GM18517 (cell line): ENCODE data around the gene ARID1B.

ENCODE experiments used
- ATAC-seq: cut with Tn5 transposase; IDR thresholded peaks from one replicate; pipeline ENCODE4 v1.9.1; 2021; ENCODE audit warnings: mild to moderate bottlenecking, moderate library complexity; ENCODE audit not compliant: unreplicated experiment

The ARID1B gene

DNA sequence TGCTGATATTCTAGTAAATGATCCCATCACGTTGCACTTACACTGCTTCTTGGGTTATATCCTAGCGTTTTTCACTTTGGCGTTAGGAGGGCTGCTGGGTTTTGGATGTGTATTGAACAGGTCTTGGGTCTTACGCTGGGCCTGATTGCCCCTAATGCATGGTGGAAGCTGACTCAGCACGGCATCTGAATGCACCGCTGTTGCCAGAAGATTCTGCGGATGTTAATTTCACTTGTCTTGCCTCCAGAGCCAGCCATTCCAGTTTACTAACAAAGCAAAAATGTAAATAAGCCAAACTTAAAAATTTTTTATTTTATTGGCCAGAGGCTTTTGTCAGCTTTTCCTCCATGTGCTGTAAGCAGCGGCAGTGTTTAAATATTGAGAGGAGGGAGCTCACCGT, 312.7 kb downstream of the ARID1B start:
- ATAC-seq = no peak

DNA sequence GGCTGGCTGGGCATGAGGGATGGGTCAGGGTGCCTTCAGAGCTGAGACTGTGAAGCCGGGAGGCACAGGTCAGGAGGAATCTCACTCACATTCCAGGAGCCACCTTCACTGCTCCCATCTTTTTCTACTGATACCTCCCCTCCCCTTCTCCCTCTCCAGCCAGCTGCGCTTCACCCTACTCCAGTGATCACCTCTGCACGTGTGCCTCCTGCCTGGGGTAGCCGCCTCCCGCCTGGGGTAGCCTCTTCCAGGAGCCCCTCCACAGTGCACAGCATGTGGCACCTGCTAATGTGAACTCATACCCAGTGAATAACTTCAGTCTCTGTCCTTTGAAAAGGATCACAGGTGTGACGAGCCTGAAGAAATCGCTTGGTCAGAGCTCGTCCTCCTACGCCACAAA, 313.6 kb downstream of the ARID1B start:
- no peak for ATAC-seq

DNA sequence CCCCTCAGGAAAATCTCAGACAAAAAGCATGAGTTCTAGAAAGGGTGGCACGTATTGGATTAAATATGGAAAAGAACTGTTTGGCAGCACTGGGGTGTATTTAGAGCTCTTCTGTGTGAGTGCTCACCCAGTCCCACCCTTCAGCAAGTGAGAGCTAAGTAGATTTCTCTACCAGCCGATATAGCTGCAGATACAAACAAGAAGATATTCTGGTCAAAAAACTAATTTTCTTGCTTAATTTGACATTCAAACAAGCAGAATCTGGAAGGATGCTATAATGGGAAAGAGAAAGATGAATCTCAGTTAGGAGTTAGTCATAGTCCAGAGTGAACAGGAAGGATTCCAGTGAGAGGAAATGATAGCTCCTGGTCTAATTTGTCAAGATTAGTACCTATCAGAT, 314.1 kb downstream of the ARID1B start:
- no peak for ATAC-seq

DNA sequence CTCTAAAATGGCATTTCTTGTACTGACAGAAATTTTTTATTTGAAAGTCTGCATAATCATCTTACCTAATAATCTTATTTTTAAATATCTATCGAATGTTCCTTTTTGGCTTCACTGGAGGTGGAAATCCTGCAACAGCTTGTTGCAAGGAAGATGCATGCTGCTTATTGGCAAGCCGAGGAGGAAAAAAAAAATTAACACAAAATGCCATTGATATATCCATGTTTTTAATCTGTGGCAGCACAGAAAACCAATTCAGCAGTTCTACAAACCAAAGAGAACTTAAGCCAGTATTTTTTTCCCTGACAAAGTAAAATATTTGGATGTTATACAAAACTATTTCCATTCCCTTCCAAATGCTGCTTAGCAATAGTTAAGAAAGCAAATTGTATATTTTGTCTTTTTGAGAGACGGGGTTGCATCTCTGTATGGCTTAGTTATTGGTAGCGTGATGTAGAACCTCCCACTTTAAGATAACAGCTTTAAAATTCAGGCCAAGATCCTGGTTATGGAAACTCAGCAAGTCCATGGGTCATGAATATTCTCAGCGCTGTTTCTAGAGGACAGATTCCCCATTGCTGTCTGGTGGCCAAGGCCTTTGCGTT, 314.8 kb downstream of the ARID1B start:
- ATAC-seq = no peak

DNA sequence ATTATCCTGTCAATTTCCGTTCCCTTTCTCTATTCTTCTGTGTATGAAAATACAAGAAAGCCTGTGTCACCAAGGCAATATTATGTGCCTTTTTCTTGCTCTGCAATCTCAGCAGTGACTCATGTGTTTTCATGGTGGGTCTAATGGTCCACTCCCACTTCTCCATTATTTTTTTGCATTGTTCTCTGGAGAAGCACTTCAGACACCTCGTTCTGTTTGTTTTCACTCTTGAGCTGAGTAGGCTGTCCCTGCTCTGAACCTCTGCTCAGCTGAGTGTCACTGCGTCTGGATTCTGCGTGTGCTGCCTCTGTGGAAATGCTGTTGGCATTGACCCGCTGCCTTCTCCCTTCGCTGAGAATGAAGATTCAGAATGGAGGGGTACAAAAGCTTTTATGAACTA, 315.6 kb downstream of the ARID1B start:
- no peak for ATAC-seq

DNA sequence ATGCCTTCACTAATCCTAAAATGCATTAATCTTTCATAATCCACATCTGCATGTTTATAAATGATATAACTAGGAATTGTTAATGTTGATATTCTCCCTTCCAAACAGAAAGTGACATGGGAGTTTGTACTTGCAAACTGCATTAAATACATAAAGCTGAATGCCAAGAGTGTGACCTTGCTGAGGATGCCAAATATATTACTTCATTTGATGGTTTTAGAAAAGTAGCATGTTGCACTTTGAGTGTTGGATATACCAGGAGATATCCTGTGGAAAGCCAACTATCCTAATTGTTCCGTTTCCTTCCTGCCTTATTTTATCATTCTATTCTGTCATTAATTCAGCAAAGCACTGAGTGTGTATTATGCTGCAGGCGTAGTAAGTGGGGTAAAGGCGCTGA, 316.4 kb downstream of the ARID1B start:
- ATAC-seq = no peak

DNA sequence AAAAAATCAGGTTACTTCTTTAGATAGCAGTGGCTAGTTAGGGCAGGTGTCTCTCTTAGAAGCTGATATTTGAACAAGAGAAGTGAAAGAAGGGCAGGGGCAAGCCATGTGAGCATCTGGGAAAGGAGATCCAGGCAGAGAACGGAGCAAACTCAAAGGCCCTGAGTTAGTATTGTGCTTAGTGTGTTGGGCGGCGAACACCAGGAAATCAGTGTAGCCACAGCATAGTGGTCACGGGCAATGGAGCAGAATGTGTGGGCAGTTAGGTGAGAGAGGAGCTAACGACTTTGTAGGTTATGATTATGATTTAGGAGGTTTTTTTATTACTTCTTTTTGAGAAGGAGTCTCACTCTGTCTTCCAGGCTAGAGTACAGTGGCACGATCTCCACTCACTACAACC, 316.9 kb downstream of the ARID1B start:
- ATAC-seq = no peak

DNA sequence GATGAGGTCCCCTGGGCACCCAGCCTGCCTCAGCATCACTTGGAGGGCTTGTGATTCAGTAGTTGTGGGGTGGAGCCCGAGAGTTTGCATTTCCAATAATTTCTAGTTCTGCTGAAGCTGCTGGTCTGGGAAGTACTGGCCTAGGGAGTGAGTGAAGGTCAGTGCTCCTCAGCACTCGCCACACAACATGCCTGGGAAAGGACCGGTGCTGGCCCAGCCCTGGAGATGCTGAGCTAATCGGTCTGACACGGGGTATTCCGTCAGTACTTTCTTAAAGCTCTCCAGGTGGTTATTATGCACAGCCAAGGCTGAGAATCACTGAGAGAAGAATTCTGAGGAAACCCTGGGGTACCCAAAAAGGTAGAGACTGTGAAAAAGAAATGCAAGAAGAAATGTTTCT, 317.9 kb downstream of the ARID1B start:
- no peak for ATAC-seq

DNA sequence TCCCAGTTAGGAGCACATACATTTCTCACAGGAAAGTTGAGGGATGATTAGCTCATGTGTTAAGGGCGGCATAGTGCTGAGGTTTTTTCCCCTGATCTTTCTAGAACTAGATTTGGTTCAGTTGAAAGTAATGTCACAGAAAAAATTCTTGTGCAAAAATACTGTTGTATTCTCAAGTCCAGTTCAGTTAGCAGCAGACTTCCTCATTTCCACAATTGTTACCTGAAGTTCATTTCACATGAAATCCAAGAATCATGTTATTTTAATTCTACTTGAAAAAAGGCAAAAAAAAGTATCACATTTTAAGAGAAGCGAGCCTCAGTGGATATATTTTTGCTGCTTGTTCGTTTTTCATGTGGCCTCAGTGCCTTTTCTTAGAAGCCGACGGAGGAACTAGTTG, 318.4 kb downstream of the ARID1B start:
- ATAC-seq = no peak

DNA sequence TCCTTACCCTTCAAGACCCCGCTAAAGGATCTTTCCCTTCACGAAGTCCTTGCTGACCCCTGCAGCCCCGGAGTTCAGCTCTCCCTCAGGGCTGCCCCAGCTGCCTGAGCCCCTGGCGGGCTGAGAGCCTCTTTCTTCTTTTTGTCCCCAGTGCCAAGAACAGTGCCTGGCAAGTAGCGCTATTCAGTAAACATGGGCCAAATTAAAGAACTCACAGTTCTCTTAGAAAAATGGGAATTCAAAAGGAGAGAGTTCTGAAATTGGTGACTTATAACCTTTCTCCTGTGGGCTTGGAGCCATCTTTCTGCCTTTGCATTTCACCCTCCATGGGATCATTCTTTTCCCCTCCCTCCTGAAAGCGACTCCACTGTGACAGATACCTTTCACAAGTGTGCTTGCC, 318.9 kb downstream of the ARID1B start:
- ATAC-seq = no peak

DNA sequence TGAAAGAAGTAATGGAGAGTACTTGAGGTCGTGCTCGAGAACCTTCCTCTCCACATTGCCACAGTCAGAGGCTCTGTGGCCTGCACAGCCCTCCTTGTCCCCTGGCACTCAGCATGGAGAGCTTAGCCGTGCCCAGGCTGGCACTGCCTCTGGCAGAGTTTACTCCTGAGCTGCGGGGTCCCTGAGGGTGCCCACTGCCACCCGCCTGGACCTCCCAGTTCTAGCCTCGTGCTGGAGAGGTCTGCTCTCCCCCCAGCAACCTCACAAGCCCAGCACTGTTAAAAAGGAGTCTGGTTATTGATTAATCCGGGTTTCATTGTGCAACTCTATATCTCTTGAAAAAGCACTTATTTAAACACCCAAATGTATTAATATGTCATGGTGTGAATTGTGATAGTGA, 319.3 kb downstream of the ARID1B start:
- ATAC-seq = no peak

DNA sequence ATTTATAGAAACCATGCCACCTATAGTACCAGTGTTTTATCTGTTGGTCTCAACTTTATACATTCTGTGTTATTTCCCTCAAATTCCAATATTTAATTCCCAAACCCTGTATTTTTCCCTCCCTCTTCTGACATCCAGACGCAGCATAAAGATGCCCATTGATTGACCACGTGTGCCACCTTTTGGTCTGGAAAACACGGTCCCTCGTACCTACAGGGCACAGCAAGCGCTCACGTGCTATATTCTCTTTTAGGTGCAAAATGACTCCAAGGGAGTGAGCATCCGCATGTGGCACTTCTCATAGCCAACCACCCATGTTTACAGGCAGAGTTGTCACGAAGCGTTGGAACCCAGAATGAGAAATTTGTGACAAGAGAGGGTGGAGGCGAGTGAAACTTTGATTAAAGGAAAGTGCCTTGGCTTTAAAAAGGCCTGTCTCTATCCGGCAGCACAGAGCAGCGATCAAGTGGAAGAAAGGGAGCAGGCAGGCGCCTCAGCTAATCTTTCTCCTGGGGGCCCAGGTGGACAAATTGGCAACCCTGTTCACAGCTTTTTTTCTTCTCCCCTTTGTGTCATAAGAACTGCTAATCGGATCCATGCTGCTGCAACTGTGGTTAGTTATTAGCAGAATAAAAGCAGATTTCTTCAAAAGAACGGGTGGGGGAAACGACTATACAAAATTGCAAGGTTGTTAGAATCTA, 320.2 kb downstream of the ARID1B start:
- no peak for ATAC-seq

DNA sequence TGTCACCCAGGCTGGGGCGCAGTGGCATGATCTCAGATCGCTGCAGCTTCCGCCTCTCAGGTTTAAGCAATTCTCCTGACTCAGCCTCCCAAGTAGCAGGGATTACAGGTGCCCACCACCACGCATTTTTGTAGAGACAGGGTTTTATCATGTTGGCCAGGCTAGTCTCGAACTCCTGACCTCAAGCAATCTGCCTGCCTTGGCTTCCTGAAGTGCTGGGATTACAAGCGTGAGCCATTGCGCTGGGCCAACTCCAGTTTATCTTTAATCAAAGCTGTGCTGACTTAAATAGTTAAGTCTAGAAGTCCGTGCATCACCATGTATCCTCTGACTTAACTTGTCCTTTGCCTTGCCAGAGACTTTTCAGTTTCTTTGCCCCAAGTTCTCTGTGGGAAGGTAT, 321.8 kb downstream of the ARID1B start:
- no peak for ATAC-seq

DNA sequence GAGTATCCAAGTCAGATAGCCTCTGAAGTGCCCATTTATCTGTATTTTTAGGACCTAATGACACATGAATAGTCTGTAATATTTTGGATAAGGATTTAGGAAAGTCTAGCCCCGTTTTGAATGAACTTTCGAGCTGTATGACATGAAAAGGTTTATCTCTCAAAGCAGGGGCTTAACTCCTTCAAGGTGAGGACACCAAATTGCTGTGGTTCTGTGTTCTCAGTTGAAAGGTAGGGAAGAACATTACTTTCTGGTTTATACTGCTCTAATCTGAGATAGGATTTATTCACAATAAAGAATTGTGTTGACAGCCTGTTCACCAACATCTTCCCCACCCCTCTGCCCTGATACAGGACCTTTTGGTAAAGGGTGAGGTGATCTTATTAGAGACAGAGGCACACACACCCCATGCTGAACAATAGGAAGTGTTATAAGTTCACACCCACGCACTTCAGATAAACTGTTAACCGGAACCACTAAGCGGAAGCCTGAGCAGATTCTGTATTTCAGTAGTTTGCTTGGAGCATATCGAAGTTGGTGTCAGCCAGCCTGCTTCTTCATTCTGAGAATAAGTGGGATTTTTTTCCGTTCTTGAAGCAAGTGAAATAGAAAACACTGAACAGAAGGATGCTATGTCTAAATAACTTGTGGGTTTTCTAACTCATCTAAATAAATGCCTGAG, 322.9 kb downstream of the ARID1B start:
- ATAC-seq = peak; percentile 99

DNA sequence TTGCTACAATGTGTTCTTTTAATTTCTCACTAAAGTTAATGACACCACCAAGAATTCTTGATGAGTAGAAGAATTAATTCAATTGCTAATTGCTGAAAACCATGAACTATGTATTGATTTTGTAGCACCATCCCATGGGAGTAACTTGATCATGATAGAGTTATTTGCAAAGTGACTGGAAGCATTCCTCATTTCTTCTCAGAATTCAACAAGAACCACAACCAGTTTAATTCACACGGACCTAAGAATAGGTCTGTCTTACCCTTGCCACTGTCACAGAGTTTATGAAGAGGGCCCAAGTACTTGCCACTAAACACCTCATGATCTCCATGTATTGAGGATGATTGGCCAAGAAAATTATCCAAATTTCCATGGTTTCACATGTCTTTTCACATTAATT, 324.0 kb downstream of the ARID1B start:
- no peak for ATAC-seq

DNA sequence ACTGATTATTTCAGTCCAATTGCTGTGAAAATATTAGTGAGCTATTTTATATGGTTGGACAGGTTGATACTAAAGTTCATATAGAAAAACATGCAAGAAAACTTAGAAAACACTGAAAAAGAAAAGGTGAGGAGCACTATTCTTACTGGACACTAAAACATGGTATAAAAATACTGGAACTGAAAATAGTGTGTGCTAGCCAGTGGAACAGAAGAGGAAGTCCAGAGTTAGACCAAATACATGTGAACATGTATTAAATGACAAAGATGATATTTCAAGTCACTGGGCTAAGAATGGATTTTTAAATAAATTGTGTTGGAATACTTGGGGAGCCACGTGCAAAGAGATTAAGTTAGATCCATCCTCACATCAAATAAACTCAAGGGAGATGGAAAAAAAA, 327.6 kb downstream of the ARID1B start:
- no peak for ATAC-seq

DNA sequence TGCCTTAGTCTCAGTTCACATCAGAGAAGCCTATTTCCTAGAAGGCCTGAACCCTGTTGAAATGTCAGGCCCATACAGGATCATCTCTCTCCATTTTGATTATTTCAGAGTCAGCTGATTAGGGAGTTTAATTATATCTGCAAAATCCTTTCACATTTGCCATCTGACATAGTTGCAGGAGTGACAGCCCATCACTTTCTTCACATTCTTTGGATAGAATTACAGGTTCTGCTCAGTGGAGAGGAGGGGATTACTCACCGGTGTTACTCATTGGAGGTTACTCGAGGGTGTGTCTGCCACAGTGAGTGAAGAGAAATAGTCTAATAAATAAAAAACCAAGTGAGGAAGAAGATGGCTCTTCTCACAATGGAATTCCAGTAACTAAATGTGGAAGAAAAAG, 329.3 kb downstream of the ARID1B start:
- no peak for ATAC-seq

DNA sequence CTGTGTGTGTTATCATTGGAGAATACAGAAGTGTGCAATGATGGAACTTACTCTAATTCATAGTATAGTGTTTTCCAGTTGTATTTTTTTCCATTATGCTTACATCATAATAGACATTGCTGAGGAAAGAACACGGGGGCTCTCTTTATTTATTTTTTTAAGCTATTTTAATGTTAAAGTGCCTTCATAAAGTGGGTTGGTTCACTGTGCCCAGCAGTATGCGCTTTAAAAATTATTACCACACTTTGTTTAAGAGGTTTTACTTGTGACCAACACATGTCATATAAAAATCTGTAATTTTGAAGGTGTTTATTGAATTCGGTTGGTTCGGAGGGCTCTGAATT, 330.4 kb downstream of the ARID1B start:
- ATAC-seq = no peak

DNA sequence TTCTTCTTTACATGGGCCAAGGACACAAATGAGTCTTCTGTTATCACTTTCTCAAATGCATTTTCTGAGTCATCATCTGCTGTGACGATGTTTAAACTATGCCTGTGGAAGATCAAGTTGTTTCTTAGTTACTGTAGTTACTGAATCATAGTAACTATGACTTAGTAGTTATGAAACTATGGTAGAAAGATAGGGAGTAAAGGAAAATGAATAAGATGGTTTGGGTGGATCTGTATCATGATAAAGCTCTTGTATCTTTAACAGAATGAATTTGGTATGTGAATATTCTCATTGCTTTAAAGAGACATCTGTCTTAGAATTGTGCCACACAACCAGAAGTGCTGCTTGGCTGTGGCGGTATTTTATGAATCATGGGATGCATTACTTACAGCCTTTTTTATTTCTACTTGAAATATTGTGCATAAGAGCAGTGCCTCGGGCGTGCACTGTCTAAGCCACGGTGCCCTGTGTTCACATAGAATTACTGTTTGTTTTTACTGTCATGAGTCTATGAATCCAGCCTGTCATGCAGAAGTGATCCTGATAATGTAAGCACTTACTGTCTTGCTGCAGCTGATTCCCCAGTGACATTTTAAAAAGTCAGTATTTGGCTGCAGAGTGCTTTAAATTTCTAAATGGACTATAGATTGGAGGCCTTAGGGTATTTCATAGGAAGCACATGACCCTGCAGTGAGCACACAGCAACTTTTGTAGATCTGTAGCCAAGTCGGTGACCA, 330.9 kb downstream of the ARID1B start:
- ATAC-seq = no peak

DNA sequence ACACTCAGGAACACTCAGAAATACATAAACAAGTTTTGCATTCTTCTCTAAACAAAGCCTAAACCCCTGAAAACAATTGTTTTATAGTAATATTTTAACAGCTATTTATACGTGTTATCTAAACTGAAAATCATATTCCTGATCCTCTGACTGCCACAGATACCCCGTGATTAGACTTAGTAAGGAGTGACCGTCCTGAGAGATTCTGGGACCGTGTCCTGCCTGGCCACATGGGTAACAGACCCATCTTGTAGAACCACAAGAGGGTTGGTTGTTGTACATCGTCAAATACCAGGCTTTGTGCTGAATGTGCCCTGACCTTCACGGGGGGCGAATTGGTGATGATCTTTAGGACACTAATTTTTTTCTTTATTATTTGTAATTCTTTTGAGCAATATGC, 331.7 kb downstream of the ARID1B start:
- no peak for ATAC-seq

DNA sequence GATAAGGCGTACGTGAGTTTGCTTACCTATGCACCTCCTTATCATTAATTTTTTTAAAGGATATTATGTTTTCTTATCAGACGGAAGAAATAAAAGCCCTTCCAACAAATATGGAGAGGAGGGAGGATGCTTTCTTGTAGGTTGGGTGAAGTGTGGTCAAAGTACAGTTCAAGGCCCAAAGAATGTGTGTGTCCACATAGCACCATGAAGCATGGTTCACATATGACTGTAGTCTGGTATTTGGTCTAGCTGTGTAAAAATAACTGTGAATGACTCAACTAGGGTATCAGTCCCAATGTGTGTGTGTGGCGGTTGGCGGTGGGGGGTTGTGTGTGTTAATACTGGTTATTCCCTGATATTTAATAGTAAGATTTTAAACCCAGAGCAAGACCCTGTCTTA, 333.4 kb downstream of the ARID1B start:
- ATAC-seq = no peak

DNA sequence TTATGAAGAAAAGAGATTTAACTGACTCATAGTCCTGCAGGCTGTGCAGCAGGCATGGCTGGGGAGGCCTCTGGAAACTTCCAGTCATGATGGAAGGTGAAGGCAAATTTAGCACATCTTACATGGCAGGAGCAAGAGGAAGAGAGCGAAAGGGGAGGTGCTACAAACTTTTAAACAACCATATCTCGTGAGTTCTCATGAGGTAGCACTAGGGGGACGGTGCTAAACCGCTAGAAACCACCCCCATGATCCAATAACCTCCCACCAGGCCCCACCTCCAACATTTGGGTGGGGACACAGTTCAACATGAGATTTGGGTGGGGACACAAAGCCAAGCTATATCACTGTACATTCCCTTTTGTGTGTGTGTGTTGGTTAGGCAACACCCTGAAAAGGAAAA, 336.2 kb downstream of the ARID1B start:
- ATAC-seq = no peak
